ENCODE data around the gene LGI2.

LGI2 gene

GRCh38 chr4:25000639-25001038 is 30.1 kb downstream of the LGI2 start:
- TF ChIP-seq CTCF (IDR thresholded peaks at IDR 0.05; ENCODE audit: insufficient read depth, low read depth, low read length, missing control alignments): no peak
- H3K4me3 ChIP-seq (ENCODE audit: low read length): no peak overlapping the region
- DNase-seq (ENCODE audit: low read depth): no peak

- TF ChIP-seq CTCF (IDR thresholded peaks at IDR 0.05; ENCODE audit: insufficient read depth, low read depth, low read length, missing control alignments): no peak
- DNase-seq (ENCODE audit: low read depth): no peak
- H3K4me3 ChIP-seq (ENCODE audit: low read length): no peak overlapping the region
These were observed 31.2 kb downstream of the LGI2 start for GRCh38 chr4:24999392-25000089.

GRCh38 chr4:24995346-24995919 is 35.3 kb downstream of the LGI2 start:
- TF ChIP-seq CTCF (IDR thresholded peaks at IDR 0.05; ENCODE audit: insufficient read depth, low read depth, low read length, missing control alignments): no peak
- H3K4me3 ChIP-seq (ENCODE audit: low read length): no peak overlapping the region
- no peak for DNase-seq (ENCODE audit: low read depth)

- no peak overlapping the region for H3K4me3 ChIP-seq (ENCODE audit: low read length)
- TF ChIP-seq CTCF (IDR thresholded peaks at IDR 0.05; ENCODE audit: insufficient read depth, low read depth, low read length, missing control alignments): no peak
- DNase-seq (ENCODE audit: low read depth): no peak
These were observed 37.1 kb downstream of the LGI2 start for GRCh38 chr4:24993551-24994080.

GRCh38 chr4:24992968-24993367 is 37.8 kb downstream of the LGI2 start:
- no peak for DNase-seq (ENCODE audit: low read depth)
- H3K4me3 ChIP-seq (ENCODE audit: low read length): no peak overlapping the region
- no peak for TF ChIP-seq CTCF (IDR thresholded peaks at IDR 0.05; ENCODE audit: insufficient read depth, low read depth, low read length, missing control alignments)

- no peak for TF ChIP-seq CTCF (IDR thresholded peaks at IDR 0.05; ENCODE audit: insufficient read depth, low read depth, low read length, missing control alignments)
- no peak overlapping the region for H3K4me3 ChIP-seq (ENCODE audit: low read length)
- DNase-seq (ENCODE audit: low read depth): peak; percentile 27
These were observed 39.7 kb downstream of the LGI2 start for GRCh38 chr4:24991015-24991414.

Data from epithelial cell of esophagus (primary cell).